Activated naive CD8-positive, alpha-beta T cell treated with anti-CD3 and anti-CD28 coated beads, Interleukin-2, amount 50 U/mL, for 16 hours (primary cell): ENCODE data around the gene CBX8.

Source experiments
- DNase-seq: peaks from one replicate; pipeline ENCODE4 v3.0.0-alpha.2; 2020; ENCODE audit warnings: low read depth, low spot score

CBX8 gene

DNA sequence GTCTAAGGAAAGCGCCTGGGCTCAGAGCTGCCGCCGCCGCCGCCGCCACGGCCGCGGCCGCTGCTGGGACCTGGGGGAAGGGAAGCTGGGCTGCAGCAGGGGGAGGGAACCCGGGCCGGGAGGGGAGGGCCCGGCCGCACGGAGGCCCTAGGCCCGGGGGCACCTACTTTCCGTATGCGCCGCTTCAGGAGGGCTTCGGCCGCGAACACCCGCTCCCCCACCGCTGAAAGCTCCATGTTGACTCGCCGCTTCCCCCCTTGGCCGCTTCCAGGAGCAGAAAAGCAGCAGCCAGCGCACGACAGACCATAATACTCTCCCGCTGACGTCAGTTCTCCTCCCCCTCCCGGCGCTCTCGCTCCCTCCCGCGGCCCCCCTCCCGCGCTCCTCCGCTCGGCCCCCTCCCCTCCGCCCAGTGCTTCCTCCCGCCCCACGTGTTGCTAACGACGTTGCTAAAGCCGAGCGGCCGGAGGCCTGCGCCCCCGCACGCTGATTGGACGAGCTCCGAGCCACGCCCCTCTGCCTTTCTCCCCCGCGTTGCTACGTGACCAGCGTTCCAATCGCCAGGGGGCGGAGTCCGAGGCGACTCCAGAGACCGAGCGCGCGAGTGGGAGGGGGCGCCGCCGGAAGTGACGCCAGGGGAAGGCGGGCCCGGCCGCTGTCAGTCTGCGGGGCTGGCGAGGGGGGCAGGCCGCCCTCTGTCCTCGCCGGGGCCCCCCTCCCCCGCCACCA, at the start of gene CBX8:
CBX8 (minus strand) TSS at position 315 of the 729 bp plus-strand sequence; CDS start at position 236, 79 bp downstream.
- peak; percentile 99 for DNase-seq

DNA sequence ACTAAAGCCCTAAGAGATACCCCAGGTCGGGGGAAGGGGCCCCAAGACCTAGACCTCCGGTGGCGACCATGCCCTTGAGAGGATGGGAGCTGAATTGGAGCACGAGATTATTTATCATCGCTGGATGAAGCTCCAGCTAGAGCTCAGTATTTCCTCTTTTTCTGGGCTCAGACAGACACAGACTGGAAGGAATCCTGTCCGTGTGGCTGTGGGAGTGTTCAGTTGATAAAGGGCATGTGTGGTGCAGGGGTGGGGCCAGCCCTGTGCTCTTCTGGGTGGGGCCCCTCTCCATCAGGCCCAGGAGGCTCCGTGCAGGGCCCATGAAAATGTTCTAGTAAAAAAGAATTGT, 48.7 kb upstream of the CBX8 start:
- DNase-seq: no peak

DNA sequence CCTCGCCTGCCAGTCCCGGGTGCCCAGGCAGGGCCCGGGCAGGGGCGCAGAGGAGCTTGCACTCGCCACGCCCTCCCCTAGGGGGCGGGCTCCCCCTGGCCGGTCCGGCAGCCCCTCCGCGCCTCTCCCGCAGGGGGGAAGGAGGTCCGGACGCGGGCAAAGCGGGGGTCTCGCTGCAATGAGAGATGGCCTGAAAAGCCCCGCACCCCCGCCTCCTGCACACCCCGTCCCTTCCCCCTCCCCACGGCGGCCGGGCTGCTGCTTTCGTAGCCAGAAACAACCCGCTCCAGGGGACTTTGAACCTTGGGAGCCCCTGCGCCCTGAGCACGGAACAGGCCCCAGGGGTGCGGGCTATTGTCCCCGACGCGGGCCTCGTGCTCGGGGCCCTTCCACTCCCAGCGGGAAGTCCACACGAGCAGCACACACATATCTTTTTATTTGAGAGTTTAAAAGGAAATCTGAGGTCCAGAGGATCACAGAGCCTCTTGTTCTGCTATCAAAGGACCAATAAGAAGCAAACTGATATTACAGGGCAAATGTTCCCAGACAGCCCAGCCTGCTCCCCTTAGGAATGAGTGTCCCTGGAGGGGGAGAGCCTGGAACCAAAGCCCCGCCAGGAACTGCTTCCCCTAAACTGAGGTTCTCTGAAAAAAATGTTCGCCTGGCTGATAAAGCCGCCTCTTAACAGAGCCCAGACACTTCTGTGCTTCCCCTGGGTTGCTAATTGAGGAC, 48.2 kb upstream of the CBX8 start:
- DNase-seq: no peak

DNA sequence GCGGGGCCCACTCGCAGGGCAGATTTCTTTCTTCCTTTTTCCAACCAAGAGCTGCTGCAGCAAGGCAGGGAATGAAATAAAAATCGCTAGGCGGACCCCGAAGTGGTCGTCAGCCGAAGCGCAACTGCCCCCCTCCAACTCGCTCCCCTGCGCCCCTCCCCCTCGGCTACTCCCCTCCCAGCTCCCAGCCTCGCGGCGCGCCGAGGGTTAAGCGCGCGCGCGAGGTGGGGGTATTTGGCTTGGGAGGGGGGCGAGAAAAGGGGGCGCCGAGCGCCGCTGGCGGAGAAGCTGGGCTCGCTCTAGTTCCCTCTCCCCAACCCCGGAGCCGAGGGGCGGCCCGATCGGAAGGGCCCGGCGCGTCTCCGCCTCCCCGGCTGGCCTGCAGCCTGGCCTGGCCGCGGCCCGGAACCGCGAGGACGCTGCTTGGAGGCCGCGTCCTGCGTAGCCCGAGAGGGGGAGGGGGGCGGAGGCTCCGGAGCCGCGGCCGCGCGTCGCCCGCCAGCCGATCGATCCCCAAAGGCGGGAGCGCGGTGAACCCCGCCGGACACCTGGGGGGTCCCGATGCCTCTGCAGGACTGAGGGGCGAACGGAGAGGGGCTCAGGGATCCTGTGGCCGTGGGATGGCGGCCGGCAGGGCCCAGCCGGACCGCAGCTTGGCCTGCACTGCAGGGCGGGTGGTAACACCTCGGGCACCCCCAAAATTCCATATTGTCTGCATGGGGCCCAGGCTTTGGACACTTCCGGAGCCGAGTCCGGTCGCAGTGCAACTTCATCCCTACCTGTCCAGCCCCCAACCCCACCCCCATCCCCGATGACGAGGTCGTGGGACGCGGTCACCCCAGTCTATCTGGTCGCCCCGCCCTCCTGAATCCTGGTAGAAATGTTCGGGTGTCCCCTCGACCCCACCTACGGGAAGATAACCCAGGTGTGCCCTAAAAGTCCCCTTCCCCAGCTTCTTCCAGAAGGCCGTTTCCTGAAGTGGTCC, 47.2 kb upstream of the CBX8 start:
- DNase-seq: no peak

DNA sequence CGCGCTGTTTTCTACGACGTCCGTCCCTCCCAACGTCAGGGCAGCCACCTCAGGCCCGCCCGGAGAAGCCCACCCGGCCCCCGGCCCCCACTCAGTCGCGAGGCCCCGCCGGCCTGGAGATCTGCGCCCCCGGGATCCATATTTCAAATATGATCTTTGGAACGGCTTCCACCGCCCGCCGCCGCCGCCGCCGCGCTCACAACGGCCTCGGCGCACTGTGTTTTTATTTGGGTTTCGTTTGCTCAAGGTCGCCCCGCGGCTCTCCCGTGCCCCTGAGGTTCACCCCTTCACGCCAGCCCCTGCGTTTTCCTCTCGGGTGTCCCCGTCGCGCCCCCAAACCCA, 46.6 kb upstream of the CBX8 start:
- no peak for DNase-seq

DNA sequence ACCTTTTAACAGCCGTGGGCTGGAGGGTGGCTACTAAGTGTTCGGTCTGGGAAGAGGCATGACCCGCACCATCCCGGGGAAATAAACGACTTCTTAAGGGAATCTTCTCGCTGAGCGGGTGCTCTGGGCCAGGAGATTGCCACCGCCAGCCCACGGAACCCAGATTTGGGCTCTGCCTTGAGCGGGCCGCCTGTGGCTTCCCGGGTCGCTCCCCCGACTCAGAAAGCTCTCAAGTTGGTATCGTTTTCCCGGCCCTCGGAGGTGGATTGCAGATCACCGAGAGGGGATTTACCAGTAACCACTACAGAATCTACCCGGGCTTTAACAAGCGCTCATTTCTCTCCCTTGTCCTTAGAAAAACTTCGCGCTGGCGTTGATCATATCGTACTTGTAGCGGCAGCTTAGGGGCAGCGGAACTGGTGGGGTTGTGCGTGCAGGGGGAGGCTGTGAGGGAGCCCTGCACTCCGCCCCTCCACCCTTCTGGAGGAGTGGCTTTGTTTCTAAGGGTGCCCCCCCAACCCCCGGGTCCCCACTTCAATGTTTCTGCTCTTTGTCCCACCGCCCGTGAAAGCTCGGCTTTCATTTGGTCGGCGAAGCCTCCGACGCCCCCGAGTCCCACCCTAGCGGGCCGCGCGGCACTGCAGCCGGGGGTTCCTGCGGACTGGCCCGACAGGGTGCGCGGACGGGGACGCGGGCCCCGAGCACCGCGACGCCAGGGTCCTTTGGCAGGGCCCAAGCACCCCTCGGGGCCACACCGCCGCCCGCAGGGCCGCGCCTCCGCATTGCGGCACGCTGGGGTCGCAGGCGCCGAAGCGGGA, 46.0 kb upstream of the CBX8 start:
- DNase-seq: no peak

DNA sequence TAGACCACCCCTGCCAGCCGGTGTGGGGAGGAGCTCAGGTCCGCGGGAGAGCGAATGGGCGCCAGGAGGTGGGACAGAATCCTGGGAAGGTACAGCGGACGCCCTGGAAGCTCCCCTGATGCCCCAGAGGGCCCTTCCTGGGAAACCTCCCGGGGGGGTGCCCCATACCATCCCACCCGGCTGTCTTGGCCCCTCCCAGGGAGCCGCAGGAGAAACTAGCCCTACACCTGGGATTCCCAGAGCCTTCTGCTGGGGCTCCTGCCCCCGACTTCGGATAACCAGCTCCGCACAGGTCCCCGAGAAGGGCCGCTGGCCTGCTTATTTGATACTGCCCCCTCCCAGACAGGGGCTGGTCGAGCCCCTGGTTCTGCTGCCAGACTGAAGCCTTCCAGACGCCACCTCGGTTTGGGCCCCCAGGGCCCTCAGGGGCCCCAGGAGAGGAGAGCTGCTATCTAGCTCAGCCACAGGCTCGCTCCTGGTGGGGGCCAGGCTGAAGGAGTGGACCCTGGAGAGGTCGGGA, 45.3 kb upstream of the CBX8 start:
- DNase-seq: no peak

DNA sequence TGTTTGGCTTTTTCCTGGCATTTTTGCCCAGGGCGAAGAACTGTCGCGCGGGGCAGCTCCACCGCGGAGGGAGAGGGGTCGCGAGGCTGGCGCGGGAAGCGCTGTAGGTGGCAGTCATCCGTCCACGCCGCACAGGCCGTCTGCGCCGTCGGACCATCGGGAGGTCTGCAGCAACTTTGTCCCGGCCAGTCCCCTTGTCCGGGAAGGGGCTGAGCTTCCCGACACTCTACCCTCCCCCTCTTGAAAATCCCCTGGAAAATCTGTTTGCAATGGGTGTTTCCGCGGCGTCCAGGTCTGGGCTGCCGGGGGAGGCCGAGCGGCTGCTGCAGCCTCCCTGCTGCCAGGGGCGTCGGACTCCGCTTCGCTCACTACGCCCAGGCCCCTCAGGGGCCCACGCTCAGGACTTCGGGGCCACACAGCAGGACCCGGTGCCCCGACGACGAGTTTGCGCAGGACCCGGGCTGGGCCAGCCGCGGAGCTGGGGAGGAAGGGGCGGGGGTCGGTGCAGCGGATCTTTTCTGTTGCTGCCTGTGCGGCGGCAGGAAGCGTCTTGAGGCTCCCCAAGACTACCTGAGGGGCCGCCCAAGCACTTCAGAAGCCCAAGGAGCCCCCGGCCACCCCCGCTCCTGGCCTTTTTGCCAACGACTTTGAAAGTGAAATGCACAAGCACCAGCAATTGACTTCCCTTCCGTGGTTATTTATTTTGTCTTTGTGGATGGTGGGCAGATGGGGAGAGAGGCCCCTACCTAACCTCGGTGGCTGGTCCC, 44.7 kb upstream of the CBX8 start:
- no peak for DNase-seq

DNA sequence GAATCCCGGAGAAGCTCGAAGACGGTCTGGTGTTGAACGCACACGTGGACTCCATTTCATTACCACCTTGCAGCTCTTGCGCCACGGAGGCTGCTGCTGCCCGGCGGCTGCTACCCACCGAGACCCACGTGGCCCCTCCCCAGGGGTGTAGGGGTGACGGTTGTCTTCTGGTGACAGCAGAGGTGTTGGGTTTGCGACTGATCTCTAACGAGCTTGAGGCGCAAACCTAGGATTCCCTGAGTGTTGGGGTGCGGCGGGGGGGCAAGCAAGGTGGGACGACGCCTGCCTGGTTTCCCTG, 44.1 kb upstream of the CBX8 start:
- no peak for DNase-seq

DNA sequence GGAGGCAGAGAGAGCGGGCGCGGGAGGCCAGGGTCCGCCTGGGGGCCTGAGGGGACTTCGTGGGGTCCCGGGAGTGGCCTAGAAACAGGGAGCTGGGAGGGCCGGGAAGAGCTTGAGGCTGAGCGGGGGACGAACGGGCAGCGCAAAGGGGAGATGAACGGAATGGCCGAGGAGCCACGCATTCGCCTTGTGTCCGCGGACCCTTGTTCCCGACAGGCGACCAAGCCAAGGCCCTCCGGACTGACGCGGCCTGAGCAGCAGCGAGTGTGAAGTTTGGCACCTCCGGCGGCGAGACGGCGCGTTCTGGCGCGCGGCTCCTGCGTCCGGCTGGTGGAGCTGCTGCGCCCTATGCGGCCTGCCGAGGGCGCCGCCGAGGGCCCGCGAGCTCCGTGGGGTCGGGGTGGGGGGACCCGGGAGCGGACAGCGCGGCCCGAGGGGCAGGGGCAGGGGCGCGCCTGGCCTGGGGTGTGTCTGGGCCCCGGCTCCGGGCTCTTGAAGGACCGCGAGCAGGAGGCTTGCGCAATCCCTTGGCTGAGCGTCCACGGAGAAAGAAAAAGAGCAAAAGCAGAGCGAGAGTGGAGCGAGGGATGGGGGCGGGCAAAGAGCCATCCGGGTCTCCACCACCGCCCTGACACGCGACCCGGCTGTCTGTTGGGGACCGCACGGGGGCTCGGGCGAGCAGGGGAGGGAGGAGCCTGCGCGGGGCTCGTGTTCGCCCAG, 43.6 kb upstream of the CBX8 start:
- DNase-seq: no peak

DNA sequence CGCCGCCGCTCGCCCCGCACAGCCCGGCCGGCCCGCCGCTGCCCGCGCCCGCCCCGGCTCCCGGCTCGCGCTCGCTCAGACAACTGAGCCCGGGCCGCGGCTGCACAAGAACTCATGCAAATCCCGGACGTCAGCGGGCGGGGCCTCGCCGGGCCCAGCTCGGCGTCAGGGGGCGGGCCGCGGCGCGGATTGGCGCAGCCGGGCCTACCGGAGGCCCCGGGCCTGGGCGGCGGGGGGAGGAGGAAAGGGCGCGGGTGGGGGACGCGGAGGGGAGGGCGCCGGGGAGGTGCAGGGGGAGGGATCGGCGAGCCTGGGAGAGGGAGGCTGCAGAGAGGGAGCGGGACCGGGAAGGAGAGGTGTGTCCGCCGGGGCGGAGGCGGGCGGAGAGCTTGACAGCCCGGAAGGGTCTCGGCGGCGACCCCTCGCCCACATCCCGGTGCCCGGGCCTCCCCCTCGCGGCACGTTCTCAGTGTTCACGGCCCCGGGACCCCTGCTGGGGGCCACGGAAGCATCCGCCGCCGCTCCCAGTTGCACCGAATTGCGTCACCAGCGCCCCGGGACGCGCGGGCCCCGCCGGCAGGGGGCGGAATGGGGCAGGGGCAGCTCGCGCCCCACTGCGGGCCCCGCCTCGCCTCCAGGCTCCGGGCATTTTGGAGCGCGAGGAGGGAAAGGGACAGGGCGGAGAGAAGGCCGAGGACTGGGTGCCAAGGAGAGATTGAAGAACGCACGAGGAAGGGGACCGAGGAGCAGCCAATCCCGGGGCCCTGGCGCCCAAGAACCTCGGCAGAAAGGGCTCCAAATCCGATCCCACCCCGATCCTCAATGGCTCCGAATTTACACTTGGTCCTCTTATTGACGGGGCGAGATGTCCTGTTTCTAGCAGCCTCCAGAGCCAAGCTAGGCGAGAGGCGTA, 42.7 kb upstream of the CBX8 start, which contains the start of gene CBX4:
CBX4 (minus strand) TSS at position 85 of the 913 bp plus-strand sequence. CDS start 189 bp downstream, outside the sequence.
- DNase-seq: peak; percentile 81

DNA sequence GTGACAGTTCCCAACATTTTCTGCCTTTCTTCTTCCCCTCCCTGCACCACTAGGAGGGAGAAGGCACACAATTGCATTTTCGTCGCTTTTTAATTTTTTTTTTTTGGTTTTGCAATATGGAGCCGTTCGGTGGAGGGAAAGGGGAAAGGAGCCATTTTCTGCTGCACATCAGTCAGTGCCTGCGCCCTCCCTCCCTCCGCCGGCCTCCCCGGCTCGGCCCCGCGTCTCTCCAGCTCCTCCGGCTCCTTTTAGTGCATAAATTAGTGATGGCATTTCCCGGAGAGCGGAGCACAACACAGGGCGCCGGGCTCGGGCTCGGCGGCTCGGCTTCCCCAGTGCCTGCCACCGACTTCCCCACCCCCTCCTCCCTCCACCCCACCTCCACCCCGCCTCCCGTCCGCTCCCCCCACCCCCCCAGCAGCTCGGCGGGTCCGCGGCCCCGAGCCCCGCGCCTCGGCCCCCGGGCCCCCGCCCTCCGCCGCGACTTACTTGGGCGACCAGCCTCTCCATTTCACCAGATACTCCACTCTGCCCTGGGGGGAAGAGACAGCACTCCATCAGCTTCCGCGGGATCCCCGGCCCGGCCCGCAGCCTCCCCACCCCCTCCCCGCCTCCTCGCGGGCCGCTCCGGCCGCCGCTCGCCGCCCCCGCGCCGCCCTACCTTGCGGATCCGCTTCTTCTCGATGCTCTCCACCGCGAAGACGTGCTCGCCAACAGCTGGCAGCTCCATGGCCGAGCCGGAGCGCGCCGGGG, 41.8 kb upstream of the CBX8 start:
- no peak for DNase-seq

DNA sequence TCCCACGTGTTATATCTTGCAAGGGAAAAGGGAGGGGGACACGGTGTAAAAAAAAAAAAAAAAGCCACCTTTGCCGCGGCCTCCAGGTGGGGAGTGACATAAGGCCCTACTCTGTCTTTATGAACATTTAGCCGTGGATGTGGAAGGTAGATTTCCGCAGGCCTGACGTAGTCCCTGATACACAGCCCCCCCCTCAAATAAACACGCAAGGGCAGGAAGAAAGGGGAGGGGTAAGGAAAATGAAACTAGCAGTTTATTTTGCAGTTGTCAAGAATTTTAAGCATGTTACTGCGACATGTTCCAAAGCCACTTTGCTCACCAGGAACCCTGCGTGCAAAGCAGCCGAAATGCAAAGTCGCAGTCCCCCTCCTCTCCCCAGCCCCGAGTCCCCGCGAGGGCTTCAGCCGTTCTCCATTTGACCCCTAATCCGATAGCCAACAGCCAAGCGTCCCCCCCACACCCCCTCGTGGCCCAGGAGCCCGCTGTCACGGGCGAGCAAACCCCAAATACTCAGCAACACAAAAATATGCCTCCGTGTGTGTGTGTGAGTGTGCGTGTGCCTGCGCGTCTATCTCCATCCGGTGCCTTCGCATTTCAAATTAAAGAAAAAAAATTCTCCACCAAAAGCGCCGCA, 41.1 kb upstream of the CBX8 start:
- no peak for DNase-seq

DNA sequence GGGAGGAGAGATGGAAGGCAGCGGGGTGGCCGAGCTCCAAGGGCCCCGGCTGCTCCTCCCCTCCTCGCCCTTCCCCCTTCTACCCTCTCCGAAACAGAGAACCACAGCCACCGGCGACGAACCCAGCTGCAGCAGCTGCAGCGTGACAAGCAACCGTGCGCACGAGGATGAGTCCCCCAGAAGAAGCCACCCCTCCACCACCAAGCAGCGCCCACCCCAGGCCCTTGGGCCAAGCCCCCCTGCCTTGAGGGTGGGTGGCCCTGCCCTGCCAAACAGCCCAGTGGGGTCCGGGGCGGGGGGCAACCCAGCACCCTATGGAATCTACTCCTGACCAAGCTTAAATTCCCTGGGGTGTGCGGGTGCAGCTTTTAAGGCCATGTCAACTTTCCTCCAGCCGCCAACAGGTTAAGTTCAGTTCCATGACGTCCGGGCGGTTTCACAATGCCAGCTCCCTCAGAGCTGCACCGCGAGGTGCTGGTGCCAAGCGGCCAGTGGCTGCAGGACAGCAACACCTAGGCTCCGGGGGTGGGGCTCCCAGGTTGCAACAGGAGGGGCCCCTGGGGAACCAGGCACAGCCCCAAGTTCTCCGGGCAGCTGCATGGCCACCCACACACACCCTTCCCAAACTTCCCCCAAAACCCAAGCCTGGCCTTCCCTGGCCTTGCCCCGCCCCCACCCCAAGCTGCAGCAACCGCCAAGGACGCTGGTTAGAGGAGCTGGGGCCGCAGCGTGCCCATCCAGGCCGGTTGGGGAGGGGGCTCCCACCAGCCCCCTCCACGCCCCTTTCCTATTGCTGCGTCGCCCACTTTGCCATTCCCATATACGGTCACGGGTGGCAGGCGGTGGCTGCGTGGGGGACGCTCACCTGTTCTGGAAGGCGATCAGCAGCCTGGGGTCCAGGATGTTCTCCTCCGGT, 40.4 kb upstream of the CBX8 start:
- DNase-seq: no peak

DNA sequence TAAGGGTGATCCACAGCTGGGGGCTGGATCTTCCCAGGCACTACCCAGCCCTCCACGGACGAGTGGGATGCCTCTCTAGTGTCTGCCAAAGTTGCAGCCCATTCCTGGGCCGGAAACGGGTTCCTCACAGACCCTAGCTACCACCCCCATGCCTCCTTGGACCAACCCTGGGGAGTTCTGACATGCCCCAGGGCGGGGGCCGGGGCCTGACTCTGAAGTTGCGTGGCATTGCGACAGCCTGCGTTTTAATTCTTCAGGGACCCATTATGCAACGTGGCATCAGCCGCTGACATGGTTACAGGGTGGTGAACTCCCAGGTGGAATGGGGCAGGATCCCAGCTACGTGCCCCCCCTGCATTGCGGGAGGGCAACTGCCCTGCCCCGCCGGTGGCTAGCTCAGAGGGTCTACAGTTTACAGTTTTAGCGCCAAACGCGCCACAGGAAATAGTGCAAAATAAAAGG, 39.7 kb upstream of the CBX8 start:
- no peak for DNase-seq

DNA sequence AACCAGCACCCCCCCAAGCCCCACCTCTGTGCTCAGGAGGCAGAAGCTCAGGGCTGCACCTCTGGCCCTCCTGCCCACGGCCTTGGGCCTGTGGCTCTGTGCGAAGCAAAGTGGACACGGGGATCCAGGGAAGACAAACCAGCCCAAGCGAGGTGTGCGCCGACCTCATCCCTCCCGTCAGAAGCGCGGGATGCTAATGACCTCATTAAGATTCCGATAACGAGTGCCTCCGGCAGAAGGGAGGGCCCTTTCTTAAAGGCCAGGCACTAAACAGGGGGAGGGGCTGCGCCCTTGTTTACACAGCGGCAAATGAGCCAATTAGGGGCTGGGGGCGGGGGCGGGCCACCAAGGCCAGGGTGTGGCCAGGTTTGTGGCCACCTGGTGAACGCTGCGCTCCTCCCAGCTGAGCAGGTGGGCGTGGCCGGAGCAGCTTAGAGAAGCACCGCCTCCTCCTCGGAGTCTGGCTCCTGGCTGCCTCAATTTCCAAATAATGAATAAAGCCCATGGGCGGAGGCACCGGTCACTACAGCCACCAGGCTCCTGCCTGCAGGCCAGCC, 39.2 kb upstream of the CBX8 start:
- no peak for DNase-seq
